KBM-7 (cell line): Measurements from ENCODE around the gene SNX13.

ENCODE experiments used
- DNase-seq: peaks from one replicate; pipeline ENCODE4 v3.0.0-alpha.2; 2015
- in situ Hi-C: fragments of 300-500 bp; cut with MboI; formaldehyde crosslinking; loops from 2 replicates; pipeline ENCODE4 v1.14.3; 2020; ENCODE audit warnings: low sequenced_read_pairs, low pct_unique_long_range_greater_than_20kb, mixed read lengths

The SNX13 gene

DNA sequence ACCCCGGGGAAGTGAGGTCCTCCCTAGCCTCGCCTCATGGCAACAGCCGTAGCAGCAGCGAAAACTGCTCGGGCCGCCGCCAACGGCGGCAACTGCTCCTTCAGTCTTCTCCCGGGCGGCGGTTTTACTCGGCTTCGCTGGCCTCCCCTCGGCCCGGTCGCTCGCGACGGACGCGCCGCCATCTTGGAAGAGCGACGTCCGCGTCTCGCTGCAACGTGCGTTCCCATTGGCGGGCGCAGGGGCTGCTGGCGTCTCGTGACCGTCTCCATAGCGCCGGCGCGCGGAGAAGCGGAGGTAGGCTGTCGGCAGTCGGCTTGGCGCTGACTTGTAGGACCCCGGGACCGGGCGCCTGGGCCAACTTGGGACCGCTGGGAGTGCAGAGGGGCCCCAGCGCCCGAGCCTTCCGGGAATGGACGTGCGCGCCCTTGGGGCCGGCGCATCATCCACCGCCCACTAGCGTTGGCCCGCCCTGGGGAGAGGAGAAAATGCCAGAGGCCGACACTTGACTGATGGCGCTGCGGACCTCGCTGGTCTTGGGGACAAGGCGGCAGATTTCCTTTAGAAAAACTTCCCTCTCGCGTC lies at the start of gene SNX13:
SNX13 (minus strand) TSS at position 193 of the 582 bp plus-strand sequence. CDS start 199 bp downstream, outside the sequence.
- in situ Hi-C loops, result no loop called here
- peak; percentile 91 for DNase-seq

GRCh38 chr7:17989546-17989945 lies 49.3 kb upstream of the SNX13 start:
- in situ Hi-C loops, result no loop called here
- DNase-seq, result no peak

DNA sequence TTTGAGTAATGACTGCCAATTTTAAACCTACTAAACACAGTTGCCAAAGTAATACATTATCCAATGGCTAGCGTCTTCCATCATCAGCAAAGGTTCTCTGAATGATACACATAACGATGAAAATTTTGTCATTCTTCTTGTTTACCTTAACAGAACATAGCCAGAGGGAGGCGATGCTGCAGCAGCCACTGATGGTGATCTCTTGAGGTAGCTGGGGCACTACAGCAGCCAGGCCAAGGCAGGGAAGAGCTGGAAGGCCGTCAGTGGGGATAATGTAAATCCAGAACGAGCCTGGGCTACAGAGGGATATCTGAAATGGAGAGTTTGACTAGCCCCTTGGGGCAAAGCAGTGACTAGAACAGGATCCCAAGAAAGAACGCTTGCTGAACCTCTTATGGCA lies 48.6 kb upstream of the SNX13 start:
- DNase-seq, result no peak
- in situ Hi-C loops, result no loop called here

- in situ Hi-C loops, result no loop called here
Observed at GRCh38 chr7:17988141-17988540, 47.8 kb upstream of the SNX13 start.

GRCh38 chr7:17986851-17987250 lies 46.6 kb upstream of the SNX13 start:
- no peak for DNase-seq
- in situ Hi-C loops, result no loop called here

More at GRCh38 chr7:17988141-17988540, 47.8 kb upstream of the SNX13 start:
- DNase-seq, result no peak

- in situ Hi-C loops, result no loop called here
- DNase-seq, result peak; percentile 8
Observed at GRCh38 chr7:17985473-17986239, 45.4 kb upstream of the SNX13 start.

- no peak for DNase-seq
- in situ Hi-C loops, result no loop called here
Observed at GRCh38 chr7:17984288-17984687, 44.0 kb upstream of the SNX13 start.

GRCh38 chr7:17983221-17984062 lies 43.1 kb upstream of the SNX13 start:
- in situ Hi-C loops, result no loop called here

DNA sequence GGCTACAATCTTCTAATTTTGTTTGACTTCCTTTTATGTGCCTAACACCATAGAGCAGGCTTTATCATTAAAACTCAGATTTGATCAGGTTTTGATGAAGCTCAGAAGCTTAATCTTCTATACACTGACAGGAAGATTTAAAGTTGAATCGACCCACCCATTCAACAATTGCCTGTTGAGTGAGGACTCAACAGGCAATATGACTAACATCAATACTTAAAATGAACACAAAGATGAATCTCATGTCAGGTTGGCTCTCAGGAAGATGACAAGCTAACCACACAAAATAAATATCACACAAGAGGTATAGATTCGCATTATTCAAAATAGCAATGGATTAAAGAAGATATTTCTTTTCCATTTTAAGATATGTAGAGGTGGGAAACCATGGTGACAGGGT lies 36.7 kb upstream of the SNX13 start:
- in situ Hi-C loops, result no loop called here
- no peak for DNase-seq

More at GRCh38 chr7:17983221-17984062, 43.1 kb upstream of the SNX13 start:
- no peak for DNase-seq

- in situ Hi-C loops, result no loop called here
- no peak for DNase-seq
Observed at GRCh38 chr7:17971411-17971810, 31.1 kb upstream of the SNX13 start.

DNA sequence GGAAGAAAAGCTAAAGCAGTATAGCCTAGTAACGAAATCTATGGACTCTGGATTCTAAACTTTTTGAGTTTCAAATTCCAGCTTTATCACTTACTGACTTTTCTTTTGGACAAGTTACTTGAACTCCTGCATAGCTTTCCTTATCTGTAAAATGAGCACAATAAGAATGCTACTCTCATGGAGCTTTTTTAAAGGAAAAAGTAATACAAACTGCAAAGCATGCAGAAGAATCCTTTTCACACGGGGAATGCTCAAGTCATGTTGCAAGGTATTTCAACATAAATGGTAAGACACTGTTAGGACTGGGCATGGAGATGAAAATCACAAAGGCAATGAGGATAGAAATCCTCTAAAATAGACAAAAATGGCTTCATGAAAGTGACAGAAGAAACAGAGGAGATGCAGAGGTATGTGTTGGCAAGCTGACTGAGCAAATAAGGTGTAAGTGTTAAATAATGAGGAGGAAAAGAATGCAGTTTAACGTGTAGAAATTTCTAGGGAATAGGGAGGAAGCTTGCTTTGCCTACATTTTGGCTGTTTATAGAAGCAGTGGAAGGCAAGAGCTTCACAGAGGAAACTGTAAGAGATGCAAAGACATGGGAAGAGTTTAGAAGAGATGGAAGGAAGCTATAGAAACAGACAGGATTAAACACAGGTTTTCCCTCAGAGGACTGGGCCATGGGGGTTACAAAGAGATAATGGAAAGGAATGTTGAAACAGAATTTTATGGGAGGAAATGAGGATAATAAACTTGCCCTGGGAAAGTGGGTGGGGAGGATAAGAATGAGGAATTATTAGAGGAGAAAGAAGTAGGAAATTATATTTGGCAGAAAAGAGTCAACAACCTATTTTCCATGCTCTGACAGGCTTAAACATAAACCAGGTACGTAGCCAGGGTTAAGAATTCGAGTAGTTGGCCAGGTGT lies 28.8 kb upstream of the SNX13 start:
- in situ Hi-C loops, result no loop called here
- peak; percentile 36 for DNase-seq

GRCh38 chr7:17966706-17967105 lies 26.4 kb upstream of the SNX13 start:
- in situ Hi-C loops, result no loop called here
- DNase-seq, result no peak

DNA sequence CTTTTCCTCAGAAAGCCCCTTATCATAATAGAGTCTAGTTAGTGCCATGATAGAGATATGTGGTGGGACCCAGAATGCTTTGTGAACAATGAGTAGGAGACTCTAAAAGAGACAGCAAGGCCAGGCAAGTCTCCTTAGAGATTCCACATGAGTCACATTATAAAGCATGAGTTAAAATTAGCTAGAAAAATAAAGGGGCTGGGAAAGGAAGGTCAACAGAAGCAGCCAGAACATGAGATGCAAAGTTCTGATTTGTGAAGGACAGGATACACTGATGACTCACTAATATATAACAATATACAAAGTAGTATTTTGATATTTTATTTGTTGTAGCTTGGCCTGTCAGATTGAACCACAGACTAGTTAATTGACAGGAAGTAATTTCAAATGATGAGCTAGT lies 25.3 kb upstream of the SNX13 start:
- in situ Hi-C loops, result no loop called here

GRCh38 chr7:17963281-17963680 lies 23.0 kb upstream of the SNX13 start:
- in situ Hi-C loops, result no loop called here
- no peak for DNase-seq

More for the DNA sequence above, 25.3 kb upstream of the SNX13 start:
- DNase-seq, result no peak

DNA sequence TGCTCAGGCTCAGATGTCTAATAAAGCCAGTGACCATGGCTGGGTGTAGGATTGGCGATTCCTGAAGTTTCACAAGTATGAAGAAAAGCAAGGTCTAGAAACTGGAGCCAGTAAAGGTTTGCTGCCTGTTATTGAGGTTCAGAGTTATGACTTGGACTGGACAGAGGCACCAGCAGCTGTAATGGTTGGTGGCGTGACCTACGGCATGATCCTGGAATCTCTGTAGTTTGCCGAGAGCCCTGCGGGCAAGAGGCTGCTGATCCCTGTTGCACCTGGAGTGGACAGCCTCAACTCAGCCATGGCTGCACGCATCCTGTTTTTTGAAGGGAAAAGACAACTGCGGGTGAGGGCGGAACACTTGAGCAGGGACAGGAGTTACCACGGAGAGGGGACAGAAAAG lies 22.4 kb upstream of the SNX13 start:
- no peak for DNase-seq
- in situ Hi-C loops, result no loop called here

GRCh38 chr7:17957871-17958270 lies 17.6 kb upstream of the SNX13 start:
- DNase-seq, result no peak
- in situ Hi-C loops, result no loop called here

DNA sequence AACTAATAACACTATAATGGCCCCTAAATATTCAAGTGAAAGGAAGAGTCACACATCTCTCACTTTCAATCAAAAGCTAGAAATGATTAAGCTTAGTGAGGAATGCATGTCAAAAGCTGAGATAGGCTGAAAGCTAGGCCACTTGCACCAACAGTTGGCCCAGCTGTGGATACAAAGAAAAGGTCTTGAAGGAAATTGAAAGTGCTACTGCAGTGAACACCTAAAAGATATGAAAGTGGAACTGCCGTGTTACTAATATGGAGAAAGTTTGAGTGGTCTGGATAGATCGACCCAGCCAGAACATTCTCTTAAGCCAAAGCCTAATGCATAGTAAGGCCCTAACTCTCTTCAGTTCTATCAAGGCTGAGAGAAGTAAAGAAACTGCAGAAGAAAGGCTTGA lies 12.1 kb upstream of the SNX13 start:
- no peak for DNase-seq
- in situ Hi-C loops, result no loop called here

DNA sequence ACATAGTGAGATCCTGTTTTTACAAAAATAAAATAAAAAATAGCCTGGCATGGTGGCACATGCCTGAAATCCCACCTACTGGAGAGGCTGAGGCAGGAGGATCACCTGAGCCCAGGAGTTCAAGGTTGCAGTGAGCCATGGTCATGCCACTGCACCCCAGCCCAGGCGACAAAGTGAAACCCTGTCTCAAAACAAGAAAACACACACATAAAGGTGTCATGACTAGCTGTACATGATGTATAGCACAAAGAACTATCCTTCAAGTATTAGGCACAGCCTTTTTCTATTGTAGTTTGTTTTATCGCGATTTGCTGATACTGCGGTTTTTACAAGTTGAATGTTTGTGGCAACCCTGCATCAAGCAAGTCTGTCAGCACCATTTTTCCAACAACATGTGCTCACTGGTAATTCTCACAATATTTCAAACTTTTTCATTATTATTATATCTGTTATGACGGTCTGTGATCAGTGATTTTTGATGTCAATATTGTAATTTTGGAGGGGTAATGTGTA lies 11.5 kb upstream of the SNX13 start:
- in situ Hi-C loops, result no loop called here
- DNase-seq, result no peak
